Stimulated activated CD4-positive, alpha-beta T cell treated with anti-CD3 and anti-CD28 coated beads, TNF-alpha, amount 100 ng/mL, for 4 hours (primary cell): ENCODE data around the gene PRKAR2A.

Experiments used
- DNase-seq, 3 experiments: peaks; one replicate each; pipeline ENCODE4 v3.0.0-alpha.2; 2020; ENCODE audit warnings: low read depth in 3 of 3

PRKAR2A gene

GRCh38 chr3:48847504-48848423, at the start of gene PRKAR2A:
Gene PRKAR2A, minus strand, starts transcription at chr3:48847874. Its CDS starts 278 bp downstream, at chr3:48847596.
- peak; percentile 58 to 67 (median 60) for DNase-seq

DNA sequence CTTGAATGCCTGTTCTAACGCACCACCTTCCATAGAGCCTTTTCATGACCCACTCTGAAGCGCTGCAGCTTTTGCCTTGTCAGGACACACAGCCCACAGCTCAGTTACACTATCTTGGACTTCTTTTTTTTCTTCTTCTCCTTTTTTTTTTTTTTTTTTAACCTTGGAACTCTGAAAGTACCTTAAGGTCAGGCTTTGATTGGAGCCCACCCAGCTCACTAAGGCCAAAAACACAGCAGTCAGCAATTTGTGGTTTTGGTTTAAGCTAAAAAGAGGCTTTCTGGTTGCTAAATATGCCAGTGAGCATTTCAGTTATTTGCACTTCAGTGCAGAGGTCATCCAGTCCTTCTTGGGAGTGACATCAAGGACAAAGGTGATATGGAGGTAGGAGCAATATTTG, 49.3 kb upstream of the PRKAR2A start:
- DNase-seq, result no peak

- no peak for DNase-seq
Observed at GRCh38 chr3:48894516-48894915, 46.8 kb upstream of the PRKAR2A start.

DNA sequence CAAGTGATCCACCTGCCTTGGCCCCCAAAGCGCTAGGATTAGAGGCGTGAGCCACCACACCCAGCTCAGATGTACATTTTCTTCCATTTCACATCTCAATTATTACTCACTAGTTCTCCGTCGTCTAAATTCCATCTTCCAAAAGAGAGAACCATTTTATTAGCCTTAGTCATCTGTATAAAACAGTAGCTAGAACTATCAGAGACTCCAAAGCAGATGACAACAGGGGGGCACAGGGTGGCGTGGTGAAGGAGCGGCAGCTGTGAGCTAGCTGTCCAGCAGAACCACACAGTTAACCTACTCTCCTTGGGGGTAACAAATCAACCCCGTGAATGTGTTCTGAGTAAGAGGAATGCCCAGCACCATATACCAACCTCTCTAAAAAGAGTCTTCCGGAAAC, 43.9 kb upstream of the PRKAR2A start:
- no peak for DNase-seq

- no peak for DNase-seq
Observed at GRCh38 chr3:48885753-48886152, 38.1 kb upstream of the PRKAR2A start.

- no peak for DNase-seq
Observed at GRCh38 chr3:48881652-48882114, 34.0 kb upstream of the PRKAR2A start.

DNA sequence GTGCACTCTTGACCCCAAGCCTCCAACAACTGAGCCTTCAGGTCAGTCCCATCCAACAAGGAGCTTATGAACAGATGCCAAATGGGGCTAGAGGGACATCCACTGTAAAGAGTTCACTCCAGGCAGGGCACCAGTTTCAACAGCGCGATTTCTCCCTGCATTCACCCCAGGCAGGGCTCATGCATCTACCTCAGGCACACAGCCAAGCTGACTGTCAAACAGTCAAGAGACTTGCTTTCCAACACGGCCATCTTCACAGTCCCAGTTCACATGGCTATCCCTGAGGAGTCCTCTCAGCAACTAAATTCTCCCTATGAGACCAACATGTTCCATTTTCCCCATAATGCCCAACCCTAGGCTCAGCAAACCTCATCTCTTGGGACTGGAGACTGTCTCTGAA, 33.3 kb upstream of the PRKAR2A start:
- DNase-seq, result no peak

DNA sequence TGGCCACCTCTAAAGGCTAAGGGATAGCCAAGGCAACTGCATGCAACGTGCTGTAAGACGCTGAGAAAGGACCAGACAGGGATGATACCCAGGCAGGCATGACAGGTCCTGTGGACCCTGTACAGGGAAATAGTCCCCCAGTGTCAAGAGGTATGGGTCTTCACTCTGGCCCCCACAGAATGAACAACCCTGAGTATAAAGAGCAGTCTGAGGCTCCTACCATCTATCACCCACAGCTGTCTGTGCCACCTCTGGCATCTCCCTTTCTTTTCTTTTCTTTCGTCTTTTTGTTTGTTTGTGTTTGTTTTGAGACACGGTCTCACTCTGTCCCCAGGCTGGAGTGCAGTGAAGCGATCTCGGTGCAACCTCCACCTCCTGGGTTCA, 32.3 kb upstream of the PRKAR2A start:
- DNase-seq, result no peak

DNA sequence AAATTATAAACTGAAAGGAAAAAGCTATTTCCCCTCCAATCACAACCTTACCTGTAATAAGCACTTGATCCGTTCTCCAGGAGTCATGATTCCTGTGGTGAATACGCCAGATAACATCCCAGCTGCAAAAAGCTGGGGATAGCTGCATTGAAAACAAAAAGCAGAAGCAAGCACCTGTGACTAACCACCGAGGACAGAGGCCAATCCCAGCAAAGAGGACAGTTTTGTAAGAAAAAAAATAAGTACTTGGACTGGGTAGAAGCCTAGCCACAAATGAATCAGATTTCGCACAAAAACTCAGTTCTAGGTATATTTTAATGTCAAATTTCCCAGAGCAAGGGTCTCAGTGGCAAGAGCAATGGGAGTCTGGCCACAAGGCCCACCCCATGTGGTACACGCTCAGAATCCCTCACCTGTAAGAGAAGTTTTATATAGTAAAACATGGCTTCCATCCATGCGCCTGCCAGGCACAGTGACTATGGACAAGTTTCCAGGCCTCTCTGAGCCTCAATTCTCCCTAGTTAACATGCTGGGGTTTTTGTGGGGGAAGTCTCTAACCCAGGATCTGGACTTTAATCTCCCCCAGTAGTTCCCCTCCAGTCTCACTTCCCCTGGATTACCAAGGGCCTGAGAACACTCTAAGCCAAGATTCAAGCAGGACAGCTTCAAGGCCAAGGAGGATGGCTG, 31.8 kb upstream of the PRKAR2A start:
- no peak for DNase-seq

- DNase-seq, result no peak
Observed at GRCh38 chr3:48877671-48878070, 30.0 kb upstream of the PRKAR2A start.

DNA sequence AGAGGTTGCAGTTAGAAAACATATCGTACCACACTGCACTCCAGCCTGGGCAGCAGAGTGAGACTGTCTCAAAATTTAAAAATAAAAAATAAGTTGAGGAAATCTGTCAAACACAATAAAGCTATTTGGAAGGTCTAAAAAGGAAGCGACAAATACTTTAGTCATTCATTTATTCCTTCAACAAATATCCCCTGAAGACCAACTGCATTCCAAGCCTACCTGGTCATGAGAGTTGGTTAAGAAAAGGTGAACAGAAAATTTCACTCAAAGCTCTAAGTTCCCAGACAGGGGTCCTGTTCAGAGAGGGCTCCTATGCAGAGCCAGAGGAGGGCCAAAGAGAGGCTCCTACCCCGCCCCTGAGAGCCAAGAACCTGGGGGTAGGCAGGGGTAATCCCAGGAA, 15.4 kb upstream of the PRKAR2A start:
- no peak for DNase-seq

- no peak for DNase-seq
Observed at GRCh38 chr3:48859206-48859605, 11.5 kb upstream of the PRKAR2A start.

- no peak for DNase-seq
Observed at GRCh38 chr3:48858709-48859108, 11.0 kb upstream of the PRKAR2A start.

- DNase-seq, result no peak
Observed at GRCh38 chr3:48857641-48858040, 10.0 kb upstream of the PRKAR2A start.

- DNase-seq, result no peak
Observed at GRCh38 chr3:48856469-48856868, 8.8 kb upstream of the PRKAR2A start.

GRCh38 chr3:48855681-48856447, 8.2 kb upstream of the PRKAR2A start:
- DNase-seq, result no peak

GRCh38 chr3:48852151-48852550, 4.5 kb upstream of the PRKAR2A start:
- no peak for DNase-seq

GRCh38 chr3:48851407-48851806, 3.7 kb upstream of the PRKAR2A start:
- DNase-seq, result no peak

GRCh38 chr3:48848816-48849515, 1.3 kb upstream of the PRKAR2A start:
- no peak for DNase-seq

- DNase-seq, result peak; percentile 13 to 27 (median 18)
Observed at GRCh38 chr3:48847053-48847503, 596 bp downstream of the PRKAR2A start.

- no peak for DNase-seq
Observed at GRCh38 chr3:48845170-48845569, 2.5 kb downstream of the PRKAR2A start.
